Loucy (cell line): ENCODE measurements around the gene ATXN7L1.

Experiments
- H2AFZ ChIP-seq: fragments of 200-600 bp; sonication (generic); 2 replicates; pipeline ENCODE4 v1.6.0; 2016; ENCODE audit warnings: antibody characterized with exemption, mild to moderate bottlenecking, low read length, moderate library complexity
- H3F3A ChIP-seq: fragments of 200-600 bp; 2 replicates; pipeline ENCODE4 v1.6.0; 2016; ENCODE audit warnings: antibody characterized with exemption, low read depth, mild to moderate bottlenecking
- H3K27me3 ChIP-seq: fragments of 200-600 bp; sonication (generic); 2 replicates; pipeline ENCODE4 v1.6.1; 2014; ENCODE audit warnings: low read length, mild to moderate bottlenecking; ENCODE audit not compliant: insufficient read depth, poor library complexity, severe bottlenecking
- H3K36me3 ChIP-seq: fragments of 200-600 bp; sonication (generic); 2 replicates; pipeline ENCODE4 v1.6.1; 2016; ENCODE audit warnings: low read length; ENCODE audit not compliant: insufficient read depth
- H3K4me1 ChIP-seq: fragments of 200-600 bp; sonication (generic); 2 replicates; pipeline ENCODE4 v1.5.1; 2014; ENCODE audit warnings: low read length, mild to moderate bottlenecking; ENCODE audit not compliant: insufficient read depth, poor library complexity, severe bottlenecking
- H3K4me2 ChIP-seq: fragments of 200-600 bp; sonication (generic); 2 replicates; pipeline ENCODE4 v1.6.0; 2014; ENCODE audit warnings: antibody characterized with exemption, low read length, low read depth, mild to moderate bottlenecking; ENCODE audit not compliant: poor library complexity, severe bottlenecking
- H3K4me3 ChIP-seq: fragments of 200-600 bp; sonication (generic); 2 replicates; pipeline ENCODE4 v1.5.1; 2014; ENCODE audit warnings: low read length, mild to moderate bottlenecking, mixed read lengths; ENCODE audit not compliant: poor library complexity, severe bottlenecking
- H3K79me2 ChIP-seq: fragments of 200-600 bp; sonication (generic); 2 replicates; pipeline ENCODE4 v1.6.1; 2014; ENCODE audit warnings: low read length; ENCODE audit not compliant: insufficient read depth
- H3K9ac ChIP-seq: fragments of 200-600 bp; sonication (generic); 2 replicates; pipeline ENCODE4 v1.6.0; 2014; ENCODE audit warnings: mild to moderate bottlenecking, low read depth, low read length, moderate library complexity; ENCODE audit not compliant: poor library complexity, severe bottlenecking
- H3K9me2 ChIP-seq: fragments of 200-600 bp; sonication (generic); replicated peaks from 2 replicates; pipeline ENCODE4 v1.6.1; 2016; ENCODE audit warnings: low read depth, low read length, mixed read lengths
- H3K9me3 ChIP-seq: fragments of 200-600 bp; sonication (generic); 2 replicates; pipeline ENCODE4 v1.6.1; 2014; ENCODE audit warnings: mild to moderate bottlenecking, antibody characterized with exemption, low read length, low read depth; ENCODE audit not compliant: insufficient read depth
- H4K20me1 ChIP-seq: fragments of 200-600 bp; sonication (generic); 2 replicates; pipeline ENCODE4 v1.6.0; 2014; ENCODE audit warnings: antibody characterized with exemption, low read length, mild to moderate bottlenecking; ENCODE audit not compliant: insufficient read depth, poor library complexity, severe bottlenecking
- EZH2phosphoT487 ChIP-seq: fragments of 200-600 bp; IDR thresholded peaks from 2 replicates; pipeline ENCODE4 v1.6.1; 2018; ENCODE audit warnings: antibody characterized with exemption, mild to moderate bottlenecking, moderate library complexity, borderline replicate concordance
- TF ChIP-seq, protein P1 (sequence below): fragments of 200-600 bp; sonication (generic); conservative IDR thresholded peaks from 2 replicates; pipeline ENCODE4 v1.5.1; 2014; ENCODE audit warnings: mild to moderate bottlenecking, antibody characterized with exemption, low read length

The ATXN7L1 gene

DNA sequence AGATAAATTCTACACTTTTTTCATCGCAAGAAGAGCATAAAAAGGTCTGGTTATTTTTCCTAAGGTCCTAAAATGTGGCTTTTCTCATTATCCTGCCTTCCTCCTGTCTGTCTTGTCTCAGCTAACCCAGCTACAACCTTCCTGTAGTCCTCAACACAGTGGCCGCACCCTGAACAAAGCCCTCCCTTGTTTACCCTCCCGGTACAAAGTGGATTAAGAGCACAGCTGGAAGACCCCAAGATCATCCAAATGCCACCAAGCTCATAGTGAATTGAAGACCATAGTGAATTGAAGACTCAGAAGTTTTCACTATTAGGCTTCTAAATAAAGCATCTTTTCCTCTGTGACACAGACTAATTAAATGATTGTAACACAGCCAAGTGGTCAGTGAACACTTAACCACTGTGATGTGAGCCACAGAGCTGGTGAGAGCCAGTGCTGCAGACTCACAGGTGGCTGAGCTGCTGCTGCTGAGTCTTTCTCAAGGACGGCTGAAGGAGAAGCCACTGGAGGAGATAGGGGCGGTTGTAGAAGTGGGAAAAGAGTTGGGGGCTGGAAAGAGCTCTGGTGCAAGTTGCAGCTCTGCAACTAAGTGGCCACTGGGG, 123.6 kb downstream of the ATXN7L1 start:
- Histone ChIP-seq H3K9ac (no peak overlapping the region), H2AFZ (no peak overlapping the region), H3K4me3 (no peak overlapping the region), H4K20me1 (no peaks in the 10 kb centered on the region), H3K4me1 (no peaks in the 10 kb centered on the region), H3K27me3 (no peaks in the 10 kb centered on the region), H3K9me3 (no peaks in the 10 kb centered on the region), H3K4me2 (no peak overlapping the region), H3K36me3 (no peaks in the 10 kb centered on the region), H3F3A (no peaks in the 10 kb centered on the region), H3K9me2 (no peaks in the 10 kb centered on the region), H3K79me2 (no peaks in the 10 kb centered on the region)
- TF ChIP-seq, protein P1, sequence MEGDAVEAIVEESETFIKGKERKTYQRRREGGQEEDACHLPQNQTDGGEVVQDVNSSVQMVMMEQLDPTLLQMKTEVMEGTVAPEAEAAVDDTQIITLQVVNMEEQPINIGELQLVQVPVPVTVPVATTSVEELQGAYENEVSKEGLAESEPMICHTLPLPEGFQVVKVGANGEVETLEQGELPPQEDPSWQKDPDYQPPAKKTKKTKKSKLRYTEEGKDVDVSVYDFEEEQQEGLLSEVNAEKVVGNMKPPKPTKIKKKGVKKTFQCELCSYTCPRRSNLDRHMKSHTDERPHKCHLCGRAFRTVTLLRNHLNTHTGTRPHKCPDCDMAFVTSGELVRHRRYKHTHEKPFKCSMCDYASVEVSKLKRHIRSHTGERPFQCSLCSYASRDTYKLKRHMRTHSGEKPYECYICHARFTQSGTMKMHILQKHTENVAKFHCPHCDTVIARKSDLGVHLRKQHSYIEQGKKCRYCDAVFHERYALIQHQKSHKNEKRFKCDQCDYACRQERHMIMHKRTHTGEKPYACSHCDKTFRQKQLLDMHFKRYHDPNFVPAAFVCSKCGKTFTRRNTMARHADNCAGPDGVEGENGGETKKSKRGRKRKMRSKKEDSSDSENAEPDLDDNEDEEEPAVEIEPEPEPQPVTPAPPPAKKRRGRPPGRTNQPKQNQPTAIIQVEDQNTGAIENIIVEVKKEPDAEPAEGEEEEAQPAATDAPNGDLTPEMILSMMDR: no peak
- no peak for TF ChIP-seq EZH2phosphoT487

DNA sequence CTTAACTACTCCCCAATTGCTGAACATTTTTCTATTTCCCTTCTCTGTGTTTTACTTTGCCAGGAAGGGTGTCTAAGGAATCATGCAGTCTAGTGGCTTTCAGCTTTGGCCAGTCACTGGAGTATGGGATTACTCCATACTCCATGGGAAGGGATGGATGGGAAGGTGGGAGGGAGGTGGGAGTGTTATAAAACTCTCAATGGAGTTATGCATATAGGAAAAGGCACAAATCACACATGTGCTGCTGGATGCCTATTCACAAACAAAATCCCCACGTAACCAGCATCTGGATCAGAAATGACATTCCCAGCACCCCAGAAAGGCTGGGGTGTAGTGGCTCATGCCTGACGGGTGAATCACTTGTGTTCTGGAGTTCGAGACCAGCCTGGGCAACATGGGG, 125.3 kb downstream of the ATXN7L1 start:
- H3K36me3 ChIP-seq: no peaks in the 10 kb centered on the region
- no peak overlapping the region for H3K4me3 ChIP-seq
- no peaks in the 10 kb centered on the region for H4K20me1 ChIP-seq
- no peaks in the 10 kb centered on the region for H3K9me3 ChIP-seq
- H3K79me2 ChIP-seq: no peaks in the 10 kb centered on the region
- TF ChIP-seq, protein P1: no peak
- no peak for TF ChIP-seq EZH2phosphoT487
- H3F3A ChIP-seq: no peaks in the 10 kb centered on the region
- no peak overlapping the region for H3K4me2 ChIP-seq
- H3K4me1 ChIP-seq: no peaks in the 10 kb centered on the region
- H3K9ac ChIP-seq: no peak overlapping the region
- no peak overlapping the region for H2AFZ ChIP-seq
- no peaks in the 10 kb centered on the region for H3K9me2 ChIP-seq
- H3K27me3 ChIP-seq: no peaks in the 10 kb centered on the region

DNA sequence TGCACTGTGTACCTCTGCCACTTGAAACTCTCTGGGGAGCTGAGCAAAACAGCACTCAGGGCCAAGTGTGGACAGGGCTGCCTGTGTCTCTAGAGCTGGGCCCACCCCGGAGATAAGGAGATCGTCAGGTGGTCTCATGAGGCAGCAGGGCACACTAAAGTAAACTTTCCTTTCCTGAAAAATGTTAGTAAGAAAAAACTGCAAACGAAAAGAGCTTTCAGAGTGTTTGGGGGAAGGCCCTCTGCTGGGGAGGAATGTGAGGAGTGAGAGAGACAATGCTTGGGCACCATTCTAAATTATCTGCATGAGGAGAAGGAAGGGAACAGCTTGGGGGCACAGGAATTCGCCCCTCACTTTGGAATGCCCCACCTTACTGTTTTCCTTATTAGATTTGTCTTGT, 127.7 kb downstream of the ATXN7L1 start:
- Histone ChIP-seq H2AFZ (no peak overlapping the region), H3K9ac (no peak overlapping the region), H3K4me3 (no peak overlapping the region), H4K20me1 (no peaks in the 10 kb centered on the region), H3K9me2 (no peaks in the 10 kb centered on the region), H3K79me2 (no peaks in the 10 kb centered on the region), H3K27me3 (no peaks in the 10 kb centered on the region), H3F3A (no peaks in the 10 kb centered on the region), H3K4me2 (no peak overlapping the region), H3K36me3 (no peaks in the 10 kb centered on the region), H3K9me3 (no peaks in the 10 kb centered on the region), H3K4me1 (no peaks in the 10 kb centered on the region)
- TF ChIP-seq, protein P1: no peak
- no peak for TF ChIP-seq EZH2phosphoT487
